ENCODE measurements around the gene ICA1. TPM values are rescaled to one million over a fixed set of nuclear protein-coding genes. Genes with fewer than 3 reads are reported as not detected.

The ICA1 gene
- total RNA-seq, 1 donor = 2.2 TPM

DNA sequence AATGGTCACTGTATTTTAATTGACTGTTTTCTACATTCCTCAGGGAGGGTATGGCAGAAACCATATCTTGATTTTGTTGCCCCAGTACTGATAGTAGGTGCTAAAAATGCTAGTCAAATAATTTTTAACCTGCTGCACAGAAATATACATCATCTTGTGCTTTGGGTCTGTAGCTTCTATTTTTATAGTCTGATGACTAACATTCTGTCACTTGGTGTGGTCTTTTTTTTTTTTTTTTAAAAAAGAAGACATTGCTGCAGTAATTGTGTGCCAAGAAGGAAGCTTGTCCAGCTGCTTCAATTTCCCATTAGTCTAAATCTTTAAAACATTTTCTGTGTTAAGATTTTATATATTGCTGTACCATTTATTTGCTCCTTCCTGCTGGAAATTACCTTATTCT is 83.6 kb downstream of the ICA1 start:
- Histone ChIP-seq H3K4me2 (ENCODE audit: insufficient read depth, low read length) (no peak overlapping the region), H3K4me3 (ENCODE audit: insufficient read depth, low read length) (no peak overlapping the region), H3K4me1 (ENCODE audit: insufficient read depth, low read length) (no peaks in the 10 kb centered on the region), H3K79me2 (ENCODE audit: insufficient read depth, low read length) (no peaks in the 10 kb centered on the region), H2AFZ (ENCODE audit: low read length) (no peak overlapping the region), H4K20me1 (ENCODE audit: insufficient read depth, low read length) (no peaks in the 10 kb centered on the region), H3K27me3 (ENCODE audit: insufficient read depth, low read length) (no peaks in the 10 kb centered on the region), H3K36me3 (ENCODE audit: insufficient read depth, low read length) (no peaks in the 10 kb centered on the region), H3K9me3 (ENCODE audit: low read depth, low read length) (no peaks in the 10 kb centered on the region), H3K27ac (ENCODE audit: low read depth, low read length) (no peak overlapping the region)
- TF ChIP-seq, protein P1, sequence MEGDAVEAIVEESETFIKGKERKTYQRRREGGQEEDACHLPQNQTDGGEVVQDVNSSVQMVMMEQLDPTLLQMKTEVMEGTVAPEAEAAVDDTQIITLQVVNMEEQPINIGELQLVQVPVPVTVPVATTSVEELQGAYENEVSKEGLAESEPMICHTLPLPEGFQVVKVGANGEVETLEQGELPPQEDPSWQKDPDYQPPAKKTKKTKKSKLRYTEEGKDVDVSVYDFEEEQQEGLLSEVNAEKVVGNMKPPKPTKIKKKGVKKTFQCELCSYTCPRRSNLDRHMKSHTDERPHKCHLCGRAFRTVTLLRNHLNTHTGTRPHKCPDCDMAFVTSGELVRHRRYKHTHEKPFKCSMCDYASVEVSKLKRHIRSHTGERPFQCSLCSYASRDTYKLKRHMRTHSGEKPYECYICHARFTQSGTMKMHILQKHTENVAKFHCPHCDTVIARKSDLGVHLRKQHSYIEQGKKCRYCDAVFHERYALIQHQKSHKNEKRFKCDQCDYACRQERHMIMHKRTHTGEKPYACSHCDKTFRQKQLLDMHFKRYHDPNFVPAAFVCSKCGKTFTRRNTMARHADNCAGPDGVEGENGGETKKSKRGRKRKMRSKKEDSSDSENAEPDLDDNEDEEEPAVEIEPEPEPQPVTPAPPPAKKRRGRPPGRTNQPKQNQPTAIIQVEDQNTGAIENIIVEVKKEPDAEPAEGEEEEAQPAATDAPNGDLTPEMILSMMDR (IDR thresholded peaks at IDR 0.05; ENCODE audit: extremely low read depth, low read depth, low read length) = no peak
- peak; percentile 32 for DNase-seq (ENCODE audit: insufficient read length, low spot score, missing footprints)

- Histone ChIP-seq H3K9me3 (ENCODE audit: low read depth, low read length) (no peaks in the 10 kb centered on the region), H3K36me3 (ENCODE audit: insufficient read depth, low read length) (no peaks in the 10 kb centered on the region), H3K4me3 (ENCODE audit: insufficient read depth, low read length) (no peak overlapping the region), H2AFZ (ENCODE audit: low read length) (no peak overlapping the region), H3K27ac (ENCODE audit: low read depth, low read length) (no peak overlapping the region), H4K20me1 (ENCODE audit: insufficient read depth, low read length) (no peaks in the 10 kb centered on the region), H3K27me3 (ENCODE audit: insufficient read depth, low read length) (no peaks in the 10 kb centered on the region), H3K4me1 (ENCODE audit: insufficient read depth, low read length) (no peaks in the 10 kb centered on the region), H3K79me2 (ENCODE audit: insufficient read depth, low read length) (no peaks in the 10 kb centered on the region), H3K4me2 (ENCODE audit: insufficient read depth, low read length) (no peak overlapping the region)
- TF ChIP-seq, protein P1 (IDR thresholded peaks at IDR 0.05; ENCODE audit: extremely low read depth, low read depth, low read length) = no peak
- no peak for DNase-seq (ENCODE audit: insufficient read length, low spot score, missing footprints)
Observed at GRCh38 chr7:8177109-8177933, 84.6 kb downstream of the ICA1 start.

GRCh38 chr7:8176370-8177081 is 85.4 kb downstream of the ICA1 start:
- no peaks in the 10 kb centered on the region for H3K79me2 ChIP-seq (ENCODE audit: insufficient read depth, low read length)
- no peak overlapping the region for H3K4me3 ChIP-seq (ENCODE audit: insufficient read depth, low read length)
- TF ChIP-seq, protein P1 (IDR thresholded peaks at IDR 0.05; ENCODE audit: extremely low read depth, low read depth, low read length) = no peak
- H3K4me1 ChIP-seq (ENCODE audit: insufficient read depth, low read length) = no peaks in the 10 kb centered on the region
- no peak for DNase-seq (ENCODE audit: insufficient read length, low spot score, missing footprints)
- no peaks in the 10 kb centered on the region for H3K36me3 ChIP-seq (ENCODE audit: insufficient read depth, low read length)
- no peaks in the 10 kb centered on the region for H3K9me3 ChIP-seq (ENCODE audit: low read depth, low read length)
- no peak overlapping the region for H3K27ac ChIP-seq (ENCODE audit: low read depth, low read length)
- H3K27me3 ChIP-seq (ENCODE audit: insufficient read depth, low read length) = no peaks in the 10 kb centered on the region
- no peak overlapping the region for H2AFZ ChIP-seq (ENCODE audit: low read length)
- no peaks in the 10 kb centered on the region for H4K20me1 ChIP-seq (ENCODE audit: insufficient read depth, low read length)
- H3K4me2 ChIP-seq (ENCODE audit: insufficient read depth, low read length) = no peak overlapping the region

GRCh38 chr7:8175929-8176369 is 86.0 kb downstream of the ICA1 start:
- DNase-seq (ENCODE audit: insufficient read length, low spot score, missing footprints) = no peak
- H3K9me3 ChIP-seq (ENCODE audit: low read depth, low read length) = no peaks in the 10 kb centered on the region
- TF ChIP-seq, protein P1 (IDR thresholded peaks at IDR 0.05; ENCODE audit: extremely low read depth, low read depth, low read length) = no peak
- H3K4me2 ChIP-seq (ENCODE audit: insufficient read depth, low read length) = no peak overlapping the region
- no peaks in the 10 kb centered on the region for H4K20me1 ChIP-seq (ENCODE audit: insufficient read depth, low read length)
- no peaks in the 10 kb centered on the region for H3K4me1 ChIP-seq (ENCODE audit: insufficient read depth, low read length)
- H3K36me3 ChIP-seq (ENCODE audit: insufficient read depth, low read length) = no peaks in the 10 kb centered on the region
- no peak overlapping the region for H3K4me3 ChIP-seq (ENCODE audit: insufficient read depth, low read length)
- no peaks in the 10 kb centered on the region for H3K27me3 ChIP-seq (ENCODE audit: insufficient read depth, low read length)
- H3K79me2 ChIP-seq (ENCODE audit: insufficient read depth, low read length) = no peaks in the 10 kb centered on the region
- H2AFZ ChIP-seq (ENCODE audit: low read length) = no peak overlapping the region
- H3K27ac ChIP-seq (ENCODE audit: low read depth, low read length) = no peak overlapping the region
